NT2/D1 (cell line): ENCODE data around the gene TLE1.

Source experiments
- YY1 ChIP-seq: IDR thresholded peaks from 2 replicates; pipeline ENCODE4 v1.6.1; 2011; ENCODE audit not compliant: insufficient read length, insufficient read depth
- ZNF274 ChIP-seq: IDR thresholded peaks from 2 replicates; pipeline ENCODE4 v1.6.1; 2011; ENCODE audit warnings: mild to moderate bottlenecking, low read depth, low read length

GRCh38 chr9:81719972-81720371, 30.6 kb upstream of the TLE1 start:
- no peak for TF ChIP-seq ZNF274
- no peak for TF ChIP-seq YY1
